Islet precursor cell (in vitro differentiated cells): Measurements from ENCODE around the gene ADORA2B.

Experiments used
- DNase-seq: peaks from one replicate; pipeline ENCODE4 v3.0.0-alpha.2; 2018

Gene ADORA2B

DNA sequence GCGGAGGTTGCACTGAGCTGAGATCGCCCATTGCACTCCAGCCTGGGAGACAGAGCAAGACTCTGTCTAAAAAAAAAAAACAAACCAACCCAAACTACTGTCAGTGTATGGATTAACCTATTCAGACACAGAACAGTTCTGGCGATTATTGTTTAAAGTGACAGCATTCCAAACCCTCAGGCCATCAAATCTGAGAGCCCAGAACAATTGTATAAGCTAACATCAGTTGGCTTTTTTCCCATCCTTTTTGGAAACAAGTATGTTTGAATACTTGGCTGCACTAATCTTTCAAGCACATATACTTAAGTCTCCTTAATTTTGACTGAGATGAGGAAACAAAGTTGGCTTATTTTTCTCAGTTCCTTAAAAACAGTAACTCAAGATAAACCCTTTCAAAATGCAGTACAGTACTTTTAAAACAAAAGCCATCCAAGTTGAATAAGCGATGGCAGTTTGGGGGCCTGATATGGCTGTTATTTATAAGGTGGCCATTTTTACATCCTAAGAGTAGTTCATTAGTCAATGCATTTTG is 53.2 kb downstream of the ADORA2B start:
- no peak for DNase-seq

DNA sequence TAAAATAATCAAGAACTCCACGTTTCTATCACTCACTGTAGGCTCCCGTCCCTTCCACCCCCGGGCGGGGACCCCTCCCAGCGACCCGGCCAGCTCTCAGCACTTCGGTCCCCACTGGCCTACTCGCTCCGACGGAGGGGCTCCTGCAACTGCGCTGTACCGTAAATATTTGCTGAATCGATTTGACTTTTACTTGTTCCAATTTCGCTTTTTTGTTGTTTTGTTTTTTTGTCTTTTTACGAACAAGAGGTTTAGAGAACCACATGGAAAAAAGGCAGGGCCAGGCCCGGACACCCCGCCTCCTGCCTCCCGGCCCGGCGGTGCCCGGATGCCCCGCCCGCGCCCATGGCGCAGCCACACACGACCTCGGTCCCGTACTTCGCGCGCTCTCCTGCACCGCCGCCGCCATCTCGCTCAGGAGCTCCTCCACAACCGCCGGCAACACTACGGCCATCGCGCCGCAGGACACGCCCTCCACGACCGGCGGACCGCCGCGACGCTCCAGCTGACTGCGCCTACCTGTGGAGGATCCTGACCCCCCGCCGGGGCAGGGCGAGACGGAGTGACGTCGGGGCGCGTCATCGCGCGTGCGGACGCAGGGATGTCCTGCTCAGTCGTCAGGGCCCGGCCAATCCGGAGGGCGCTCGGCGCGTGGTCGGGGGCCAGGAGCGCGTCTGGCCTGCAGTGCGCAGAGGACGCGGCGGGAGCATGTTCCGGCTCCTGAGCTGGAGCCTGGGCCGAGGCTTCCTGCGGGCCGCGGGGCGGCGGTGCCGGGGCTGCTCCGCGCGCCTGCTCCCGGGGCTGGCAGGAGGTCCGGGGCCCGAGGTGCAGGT is 54.4 kb downstream of the ADORA2B start, which contains the start of the genes TTC19 and ZSWIM7:
TTC19 (plus strand) TSS at position 684 of the 833 bp plus-strand sequence; CDS start at position 709, 25 bp downstream.
ZSWIM7 (minus strand) TSS at position 564 of the 833 bp plus-strand sequence; CDS start at position 454, 110 bp downstream.
- peak; percentile 100 for DNase-seq

DNA sequence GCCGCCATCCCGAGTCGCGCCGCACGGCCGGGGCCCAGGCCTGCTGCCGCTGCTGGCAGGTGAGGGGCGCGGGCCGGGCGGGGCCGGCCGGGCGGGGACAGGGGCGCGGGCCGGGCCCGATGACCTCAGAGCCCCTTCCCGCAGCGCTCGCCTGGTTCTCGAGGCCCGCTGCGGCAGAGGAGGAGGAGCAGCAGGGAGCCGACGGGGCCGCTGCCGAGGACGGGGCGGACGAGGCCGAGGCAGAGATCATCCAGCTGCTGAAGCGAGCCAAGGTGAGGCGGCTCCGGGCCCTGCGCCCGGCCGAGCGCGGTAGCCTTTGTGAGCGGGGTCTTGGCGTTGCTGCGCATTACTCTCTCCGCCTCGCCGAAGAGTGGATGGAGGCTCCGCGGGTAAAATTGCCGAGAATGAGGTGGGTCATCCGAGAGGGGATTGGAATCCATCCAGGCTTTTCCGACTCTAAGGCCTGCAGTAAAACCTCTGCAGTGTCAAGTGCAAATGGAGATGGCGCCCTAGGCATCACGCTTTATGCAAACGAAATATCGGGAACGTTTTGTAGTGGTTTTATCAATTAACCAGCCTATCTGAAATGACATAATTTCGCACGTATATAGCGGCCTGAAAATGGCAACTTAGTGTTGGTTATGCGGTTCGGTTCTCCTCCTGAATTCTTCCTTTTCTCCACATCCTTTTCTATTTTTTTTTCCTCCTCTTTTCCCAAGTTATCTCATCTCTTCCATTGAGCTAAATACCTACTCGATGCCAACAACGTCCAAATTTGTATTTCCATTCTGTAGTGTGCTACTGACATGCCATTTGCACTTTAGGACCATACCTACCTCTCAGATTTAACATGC is 55.3 kb downstream of the ADORA2B start:
- no peak for DNase-seq

DNA sequence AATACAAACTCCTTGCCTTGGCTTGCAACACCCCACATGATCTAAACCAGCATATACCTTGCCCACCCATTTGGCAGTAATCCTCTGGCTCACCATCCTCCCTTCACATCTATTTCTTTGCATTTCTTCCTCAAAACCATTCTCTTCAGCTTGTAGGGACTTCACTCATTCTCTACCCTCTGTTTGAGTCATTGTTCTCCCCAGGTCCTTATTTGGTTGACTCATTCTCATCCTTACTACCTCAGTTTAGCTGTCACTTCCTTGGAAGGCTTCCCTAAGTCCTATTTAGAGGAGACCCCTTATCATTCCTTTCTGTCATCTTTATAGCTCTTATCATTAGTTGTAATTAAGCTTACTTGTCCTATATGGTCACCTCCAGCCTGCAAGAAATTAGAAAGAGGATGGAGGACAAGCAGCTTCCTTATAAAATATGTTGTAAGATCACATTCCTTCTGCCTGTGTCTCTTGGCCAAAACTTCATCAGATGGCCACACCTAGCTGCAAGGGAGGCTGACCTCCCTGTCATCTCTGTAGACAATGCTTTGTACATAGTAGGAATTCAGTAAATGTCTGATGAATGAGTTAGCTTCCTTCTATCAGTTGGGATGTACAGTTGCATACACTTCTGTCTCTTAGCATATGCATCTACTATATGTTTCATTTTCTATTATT is 56.4 kb downstream of the ADORA2B start:
- no peak for DNase-seq

DNA sequence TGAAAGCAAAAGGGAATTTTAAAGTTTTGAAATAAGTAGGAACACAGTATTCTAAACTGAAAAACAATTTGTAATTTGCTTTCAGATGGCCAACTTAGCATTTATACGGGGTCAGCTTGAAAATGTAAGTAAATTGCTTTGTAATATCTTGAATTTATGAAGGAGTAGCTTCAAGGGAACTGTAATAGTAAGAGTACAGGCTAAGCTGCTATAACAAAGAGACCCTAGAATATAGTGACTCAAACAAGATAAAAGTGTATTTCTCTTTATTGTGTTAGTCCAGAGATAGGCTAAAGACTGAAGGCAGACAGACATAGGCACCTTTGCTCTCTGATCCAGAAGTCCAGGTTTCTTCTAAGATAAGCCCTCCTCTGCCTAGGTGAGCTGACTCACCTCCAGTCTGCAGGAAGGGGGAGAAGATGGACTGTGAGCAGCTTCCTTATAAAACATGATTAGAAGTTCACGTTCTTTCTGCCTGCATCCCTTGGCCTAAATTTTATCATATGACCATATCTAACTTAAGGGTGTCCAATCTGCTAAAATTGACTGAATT is 57.9 kb downstream of the ADORA2B start:
- DNase-seq: no peak

DNA sequence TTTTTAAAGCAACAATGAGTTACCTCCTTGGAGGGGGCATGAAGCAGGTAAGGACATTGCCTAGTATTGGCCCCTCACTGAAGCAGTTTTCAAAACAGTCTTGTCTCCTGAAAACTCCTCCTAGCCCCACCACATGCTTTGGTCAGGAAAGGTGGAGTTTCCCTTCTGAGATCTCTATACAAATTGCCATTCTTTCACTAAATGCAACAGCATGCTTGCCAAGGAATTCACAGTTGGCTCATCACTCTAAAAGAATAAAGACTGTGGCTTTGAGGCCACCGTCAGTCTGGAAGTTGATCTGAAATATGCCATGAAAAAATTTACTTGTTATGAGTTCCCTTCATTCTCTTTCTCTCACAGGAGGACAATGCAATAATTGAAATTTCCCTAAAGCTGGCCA is 58.9 kb downstream of the ADORA2B start:
- DNase-seq: no peak

DNA sequence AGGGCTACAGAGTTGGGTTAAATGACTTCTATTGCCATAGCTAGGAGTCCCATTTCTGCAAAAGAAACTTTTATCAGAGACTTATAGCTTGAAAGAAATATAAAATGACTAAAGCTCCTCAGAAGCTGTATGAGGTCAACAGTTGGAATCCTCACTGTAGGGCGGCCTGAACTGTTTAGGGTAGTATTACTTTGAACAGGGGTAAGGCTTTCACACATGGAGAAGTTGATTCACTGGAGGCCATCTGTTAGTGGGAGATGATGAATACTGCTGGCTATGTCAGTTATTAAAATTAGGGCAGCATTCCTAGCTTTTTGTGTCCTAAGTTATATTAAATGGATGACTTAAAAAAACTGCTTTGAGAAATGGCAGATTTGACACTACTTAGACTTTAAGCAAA is 60.7 kb downstream of the ADORA2B start:
- no peak for DNase-seq

DNA sequence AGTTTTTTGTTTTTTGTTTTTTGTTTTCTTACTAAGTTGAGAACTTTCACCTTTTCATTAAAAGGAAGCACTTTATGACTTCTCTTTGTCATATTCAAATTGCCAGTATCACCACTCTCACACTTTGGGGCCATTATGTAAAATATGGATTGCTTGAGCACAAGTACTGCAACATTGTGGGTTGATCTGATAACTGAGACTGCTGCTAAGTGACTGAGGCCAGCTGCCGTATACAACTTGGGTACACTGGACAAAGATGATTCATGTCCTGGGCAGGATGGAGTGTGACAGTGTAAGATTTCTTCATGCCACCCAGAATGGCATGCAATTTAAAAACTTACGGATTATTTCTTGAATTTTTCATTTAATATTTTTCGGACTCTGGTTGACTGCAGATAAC is 62.5 kb downstream of the ADORA2B start:
- DNase-seq: no peak

DNA sequence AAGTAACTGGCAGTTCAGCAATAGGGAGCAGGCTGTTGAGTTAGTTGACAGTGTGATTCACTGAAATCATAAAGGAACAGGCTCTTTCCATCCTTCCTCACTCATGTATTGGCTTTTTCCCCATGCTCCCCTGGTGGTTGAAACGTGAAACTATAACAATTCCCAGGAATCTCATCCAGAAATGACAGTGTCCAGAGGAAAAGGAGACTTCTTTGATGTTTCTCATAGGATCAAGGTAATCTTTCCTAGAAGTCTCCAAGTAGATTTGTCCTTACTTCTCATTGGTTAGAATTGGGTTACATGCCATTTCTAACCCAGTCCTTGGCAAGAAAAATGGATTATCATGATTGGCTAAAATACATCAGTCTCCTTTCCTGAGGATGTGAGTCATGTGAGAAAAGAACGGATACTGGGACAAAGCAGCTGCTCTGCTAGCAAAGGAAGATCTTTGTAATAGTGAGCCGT is 69.0 kb downstream of the ADORA2B start:
- peak; percentile 76 for DNase-seq

DNA sequence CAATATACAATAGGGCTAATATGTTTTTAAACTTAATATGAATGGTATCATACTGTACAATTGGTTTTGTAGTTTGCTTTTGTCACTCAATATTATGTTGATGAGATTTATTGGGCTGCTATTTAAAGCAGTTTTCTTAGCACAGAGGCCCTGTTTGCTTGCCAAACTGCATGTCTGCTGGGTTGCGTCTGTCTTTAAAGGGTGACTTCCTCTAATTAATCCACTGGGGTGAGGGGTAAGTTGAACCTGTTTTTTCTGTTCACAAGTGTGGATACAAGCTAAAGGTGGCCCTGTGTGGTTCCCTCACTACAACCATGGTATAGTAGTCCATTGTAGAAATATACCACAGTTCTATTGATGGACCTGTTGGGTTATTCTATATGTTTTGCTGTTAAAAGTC is 74.4 kb downstream of the ADORA2B start:
- DNase-seq: no peak

DNA sequence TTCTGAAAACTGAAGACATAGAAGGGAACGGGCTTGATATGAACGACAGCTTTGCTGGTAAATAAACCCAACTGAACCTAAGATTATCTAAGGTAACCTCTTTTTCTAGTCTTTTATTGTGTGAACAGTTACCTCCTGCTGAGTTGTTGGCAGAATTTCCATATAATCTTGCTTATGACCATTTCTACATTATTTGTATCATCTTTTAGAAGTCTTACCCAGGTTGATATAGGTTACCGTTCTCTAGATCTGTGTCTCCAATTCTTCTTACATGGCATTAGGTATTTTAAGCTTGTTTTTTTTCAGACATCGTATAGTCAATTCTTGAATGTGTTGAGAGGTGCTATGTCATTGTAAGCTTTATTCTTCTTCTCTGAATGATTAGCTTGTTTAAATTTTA is 79.0 kb downstream of the ADORA2B start:
- no peak for DNase-seq

DNA sequence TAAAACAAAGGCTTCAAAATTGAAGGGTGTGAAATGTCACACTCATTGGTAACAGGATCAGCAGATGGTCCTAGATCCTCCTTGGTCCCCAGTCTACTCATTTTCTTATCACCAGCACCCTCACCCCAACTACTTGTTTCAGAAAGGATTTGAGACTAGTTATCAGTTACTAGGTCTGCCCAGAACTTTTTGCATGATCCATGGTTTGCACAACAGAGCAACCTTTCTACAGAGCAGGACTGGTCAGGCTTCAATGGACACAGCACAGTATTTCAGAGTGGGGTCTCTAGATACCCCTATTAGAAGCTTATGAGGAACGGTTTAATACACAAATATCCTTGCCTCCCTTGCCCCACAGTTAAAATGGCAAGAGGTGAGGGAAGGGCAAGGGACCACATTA is 80.3 kb downstream of the ADORA2B start:
- no peak for DNase-seq
